HG03469 (cell line): ENCODE measurements around the gene OBP2B.

Experiments used
- ATAC-seq: cut with Tn5 transposase; IDR thresholded peaks from one replicate; pipeline ENCODE4 v1.9.1; 2021; ENCODE audit warnings: mild to moderate bottlenecking, moderate library complexity, moderate number of reproducible peaks; ENCODE audit not compliant: unreplicated experiment

Gene OBP2B

GRCh38 chr9:133202688-133203453 is 6.2 kb downstream of the OBP2B start:
- ATAC-seq: no peak

GRCh38 chr9:133202145-133202513 is 6.9 kb downstream of the OBP2B start:
- ATAC-seq: no peak

GRCh38 chr9:133201424-133202144 is 7.5 kb downstream of the OBP2B start:
- no peak for ATAC-seq

GRCh38 chr9:133200631-133201030 is 8.4 kb downstream of the OBP2B start:
- ATAC-seq: no peak

GRCh38 chr9:133199648-133200321 is 9.3 kb downstream of the OBP2B start:
- no peak for ATAC-seq

- ATAC-seq: no peak
These were observed 14.0 kb downstream of the OBP2B start for GRCh38 chr9:133195029-133195428.

- no peak for ATAC-seq
These were observed 14.5 kb downstream of the OBP2B start for GRCh38 chr9:133194597-133194996.

- no peak for ATAC-seq
These were observed 17.1 kb downstream of the OBP2B start for GRCh38 chr9:133191989-133192388.

GRCh38 chr9:133189826-133190225 is 19.2 kb downstream of the OBP2B start:
- no peak for ATAC-seq

GRCh38 chr9:133188843-133189180 is 20.2 kb downstream of the OBP2B start:
- ATAC-seq: no peak

GRCh38 chr9:133188006-133188842 is 20.8 kb downstream of the OBP2B start:
- no peak for ATAC-seq

GRCh38 chr9:133187561-133188005 is 21.5 kb downstream of the OBP2B start:
- no peak for ATAC-seq

GRCh38 chr9:133186736-133187135 is 22.3 kb downstream of the OBP2B start:
- no peak for ATAC-seq

GRCh38 chr9:133184971-133185370 is 24.1 kb downstream of the OBP2B start:
- ATAC-seq: no peak

GRCh38 chr9:133182151-133182550 is 26.9 kb downstream of the OBP2B start:
- no peak for ATAC-seq

GRCh38 chr9:133181561-133181960 is 27.5 kb downstream of the OBP2B start:
- ATAC-seq: no peak

GRCh38 chr9:133180953-133181352 is 28.1 kb downstream of the OBP2B start:
- no peak for ATAC-seq

GRCh38 chr9:133173056-133173455 is 36.0 kb downstream of the OBP2B start:
- ATAC-seq: no peak

- ATAC-seq: no peak
These were observed 37.7 kb downstream of the OBP2B start for GRCh38 chr9:133171161-133171961.

GRCh38 chr9:133170716-133171115 is 38.3 kb downstream of the OBP2B start:
- no peak for ATAC-seq
